GM15510 (cell line): ENCODE results near the gene WDFY3.

Experiments used
- POLR2A ChIP-seq: IDR thresholded peaks from 3 replicates; pipeline ENCODE4 v1.6.1; 2011; ENCODE audit warnings: borderline replicate concordance; ENCODE audit not compliant: insufficient read length; ENCODE audit errors: extremely low read depth

The WDFY3 gene

DNA sequence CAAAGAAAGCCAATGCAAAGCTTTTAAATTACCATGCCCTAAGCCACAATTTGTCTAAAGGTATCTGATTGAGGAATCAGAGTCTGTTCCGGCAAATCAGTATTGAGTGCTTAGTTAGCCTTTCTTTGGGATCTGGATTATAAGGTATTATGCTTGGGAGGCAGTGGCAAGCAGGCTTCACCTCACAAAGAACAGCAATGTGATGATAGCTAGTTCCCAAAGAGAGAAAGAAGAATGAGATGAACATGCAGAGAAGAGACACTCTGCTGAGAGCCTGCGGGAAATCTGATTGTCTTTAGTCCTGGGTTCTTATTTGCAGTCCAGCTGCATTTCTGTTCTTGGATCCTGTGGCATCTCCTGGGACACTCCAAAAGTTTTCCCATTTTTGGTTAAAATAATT is 35.2 kb downstream of the WDFY3 start:
- no peak for TF ChIP-seq POLR2A

- TF ChIP-seq POLR2A, result no peak
Observed at GRCh38 chr4:84928089-84928488, 38.4 kb downstream of the WDFY3 start.

- TF ChIP-seq POLR2A, result no peak
Observed at GRCh38 chr4:84927428-84927827, 39.1 kb downstream of the WDFY3 start.

GRCh38 chr4:84925558-84925957 is 40.9 kb downstream of the WDFY3 start:
- TF ChIP-seq POLR2A, result no peak

DNA sequence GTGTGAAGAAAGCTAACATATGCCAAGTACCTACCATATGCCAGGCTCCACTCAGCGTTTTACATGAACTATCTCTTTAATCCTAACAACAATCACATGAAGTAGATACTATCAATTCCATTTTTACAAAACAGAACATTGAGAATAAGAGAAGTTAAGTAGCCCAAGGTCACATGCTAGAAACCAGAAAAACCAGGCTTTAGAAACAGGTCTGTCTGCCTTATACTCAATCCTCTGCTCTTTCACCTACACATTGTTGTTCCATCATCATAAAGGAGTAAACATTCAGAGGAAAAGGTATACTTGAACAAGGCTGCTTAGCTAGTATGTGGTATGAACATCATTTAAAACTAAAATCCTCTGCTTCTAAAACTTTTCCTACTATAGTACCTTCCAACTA is 42.1 kb downstream of the WDFY3 start:
- no peak for TF ChIP-seq POLR2A

DNA sequence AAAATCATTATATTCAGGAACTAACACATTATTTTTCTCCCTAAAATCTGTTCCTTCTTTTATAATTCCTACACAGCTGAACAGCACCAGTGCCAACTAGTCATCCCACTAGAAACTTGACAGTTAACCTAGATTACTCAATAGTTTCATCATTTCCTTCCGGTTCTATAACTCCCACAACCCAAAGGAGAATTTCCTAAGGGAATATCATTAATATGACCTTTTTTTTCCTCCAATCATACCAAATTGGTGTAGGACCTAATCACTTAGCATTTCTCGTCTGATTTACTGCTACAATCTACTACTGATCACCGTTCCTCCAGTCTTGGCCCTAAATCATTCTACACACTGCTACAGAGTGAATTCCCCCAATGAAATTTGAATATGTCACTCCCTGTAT is 45.9 kb downstream of the WDFY3 start:
- TF ChIP-seq POLR2A, result no peak

- no peak for TF ChIP-seq POLR2A
Observed at GRCh38 chr4:84917869-84918600, 48.5 kb downstream of the WDFY3 start.

DNA sequence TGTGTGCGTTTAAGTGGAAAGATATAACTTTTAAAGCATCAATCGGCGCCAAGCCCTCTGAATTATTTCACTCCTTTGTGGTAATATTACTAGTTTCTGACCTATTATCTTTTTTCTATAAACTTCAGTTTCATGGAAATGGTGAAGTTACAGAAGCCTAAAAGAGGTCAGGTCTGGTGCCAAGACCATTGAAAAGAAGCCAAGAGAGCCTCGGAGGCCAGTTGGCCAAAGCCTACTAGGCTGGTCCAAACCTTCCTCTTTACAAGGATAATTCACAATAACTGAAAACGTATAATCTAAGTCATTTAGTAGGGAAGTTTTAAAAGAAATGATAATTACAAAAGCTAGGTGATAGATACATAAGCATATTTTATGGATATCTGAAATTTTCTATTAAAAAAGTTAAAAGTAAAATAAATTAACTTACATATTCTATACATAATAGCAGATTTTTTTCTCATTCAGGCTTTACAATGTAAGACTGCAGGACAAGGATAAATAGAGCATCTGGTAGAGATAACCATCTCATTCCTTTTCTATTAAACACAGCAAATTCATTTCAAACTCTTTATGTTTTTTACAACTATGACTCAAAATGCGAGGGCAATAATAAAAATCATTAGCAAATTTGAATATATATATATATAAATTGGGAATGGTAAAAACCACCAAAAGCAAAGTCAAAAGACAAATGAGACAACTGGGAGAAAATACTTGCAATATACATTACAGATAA is 49.2 kb downstream of the WDFY3 start:
- no peak for TF ChIP-seq POLR2A

- no peak for TF ChIP-seq POLR2A
Observed at GRCh38 chr4:84916227-84916626, 50.3 kb downstream of the WDFY3 start.

- no peak for TF ChIP-seq POLR2A
Observed at GRCh38 chr4:84915396-84915780, 51.1 kb downstream of the WDFY3 start.

DNA sequence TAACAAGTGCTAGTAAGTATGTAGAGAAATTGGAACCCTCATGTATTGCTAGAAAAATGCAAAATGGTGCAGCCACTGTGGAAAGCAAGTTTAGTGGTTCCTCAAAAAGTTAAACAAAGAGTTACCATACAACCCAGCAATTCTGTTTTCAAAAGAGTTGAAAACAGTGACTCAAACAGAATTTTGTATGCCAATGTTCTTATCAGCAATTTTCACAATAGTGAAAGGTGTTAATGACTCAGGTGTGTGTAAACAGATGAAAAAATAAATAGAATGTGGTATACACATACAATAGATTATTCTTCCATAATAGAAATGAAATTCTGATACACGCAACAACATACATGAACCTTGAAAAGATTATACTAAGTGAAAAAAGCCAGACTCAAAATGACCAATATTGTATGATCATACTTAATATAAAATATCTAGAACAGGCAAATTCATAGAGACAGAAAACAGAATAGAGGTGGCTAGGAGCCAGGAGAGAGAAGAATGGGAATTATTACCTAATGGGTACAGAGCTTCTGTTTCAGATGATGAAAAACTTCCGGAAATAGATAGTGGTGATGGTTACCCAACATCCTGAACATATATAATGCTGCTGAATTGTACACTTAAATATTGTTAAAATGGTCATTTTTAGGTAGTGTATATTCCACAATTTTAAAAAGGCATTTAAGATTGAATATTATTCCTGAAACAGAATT is 51.6 kb downstream of the WDFY3 start:
- TF ChIP-seq POLR2A, result no peak

DNA sequence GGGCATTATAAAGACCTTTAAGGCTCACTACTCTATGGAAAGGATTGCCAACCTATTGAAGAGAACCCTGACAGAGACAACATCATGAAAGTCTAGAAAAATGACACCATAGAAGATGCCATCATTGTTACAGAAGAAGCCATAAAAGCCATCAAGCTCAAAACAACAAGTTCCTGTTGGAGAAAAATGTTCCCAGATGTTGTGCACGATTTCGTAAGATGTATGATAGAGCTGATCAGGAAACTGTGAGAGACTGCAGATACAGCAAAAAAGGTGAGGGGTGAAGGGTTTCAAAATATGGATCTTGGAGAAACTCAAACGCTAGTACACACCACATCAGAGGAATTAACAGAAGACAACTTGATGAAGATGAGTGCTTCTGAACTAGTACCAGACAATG is 53.3 kb downstream of the WDFY3 start:
- no peak for TF ChIP-seq POLR2A

- TF ChIP-seq POLR2A, result no peak
Observed at GRCh38 chr4:84912741-84913140, 53.7 kb downstream of the WDFY3 start.

GRCh38 chr4:84908876-84909275 is 57.6 kb downstream of the WDFY3 start:
- no peak for TF ChIP-seq POLR2A

GRCh38 chr4:84907145-84907544 is 59.3 kb downstream of the WDFY3 start:
- no peak for TF ChIP-seq POLR2A
